ENCODE data around the gene GRIN3A. TPM values are rescaled to one million over a fixed set of nuclear protein-coding genes. Genes with fewer than 3 reads are reported as not detected.

Gene GRIN3A
- total RNA-seq, 2 donors from 2014 or later = not detected

GRCh38 chr9:101625876-101626275 lies 112.6 kb downstream of the GRIN3A start:
- TF ChIP-seq CTCF (conservative IDR thresholded peaks at IDR 0.05) = no peak
- Mint-ChIP-seq H3K4me3 (no peak overlapping the region), H3K9me3 (no peaks in the 10 kb centered on the region), H3K4me1 (peaks cover 5% of the 10 kb centered on the region), H3K27ac (no peak overlapping the region), H3K36me3 (ENCODE audit: low read depth) (no peaks in the 10 kb centered on the region), H3K27me3 (ENCODE audit: insufficient read depth) (no peaks in the 10 kb centered on the region)
- no peaks in the 10 kb centered on the region for H3K4me1 ChIP-seq (ENCODE audit: control insufficient read depth, insufficient read depth, low read length)
- no peak overlapping the region for H3K4me3 ChIP-seq (ENCODE audit: low read length)
- no peak for DNase-seq
- H3K27me3 ChIP-seq (ENCODE audit: control insufficient read depth, insufficient read depth, low read length, poor library complexity, severe bottlenecking) = no peaks in the 10 kb centered on the region
- no peak overlapping the region for H3K27ac ChIP-seq (ENCODE audit: low read depth, low read length)
- 80 to 88% methylated on average over 1 to 2 of the region's 2 CpGs for WGBS, 2 experiments (ENCODE audit: insufficient coverage in 1 of 2, insufficient read length in 1 of 2)
- no peaks in the 10 kb centered on the region for H3K36me3 ChIP-seq (ENCODE audit: control insufficient read depth, insufficient read depth, low read length)
- H3K9ac ChIP-seq (ENCODE audit: extremely low read depth, low read length, poor library complexity, severe bottlenecking) = no peak overlapping the region
- no peaks in the 10 kb centered on the region for H3K9me3 ChIP-seq (ENCODE audit: control insufficient read depth, low read length)

- Histone ChIP-seq H3K27me3 (ENCODE audit: control insufficient read depth, insufficient read depth, low read length, poor library complexity, severe bottlenecking) (no peaks in the 10 kb centered on the region), H3K36me3 (ENCODE audit: control insufficient read depth, insufficient read depth, low read length) (no peaks in the 10 kb centered on the region), H3K4me3 (ENCODE audit: low read length) (no peak overlapping the region), H3K9ac (ENCODE audit: extremely low read depth, low read length, poor library complexity, severe bottlenecking) (no peak overlapping the region), H3K4me1 (ENCODE audit: control insufficient read depth, insufficient read depth, low read length) (no peaks in the 10 kb centered on the region), H3K9me3 (ENCODE audit: control insufficient read depth, low read length) (peaks cover 9% of the 10 kb centered on the region), H3K27ac (ENCODE audit: low read depth, low read length) (no peak overlapping the region)
- no peak for DNase-seq
- H3K9me3 Mint-ChIP-seq = peaks cover 1% of the 10 kb centered on the region
- no peak overlapping the region for H3K4me3 Mint-ChIP-seq
- 100% methylated on average over 1 of the region's 1 CpG; no CpG with 5 or more reads in 1 of the 2 experiments for WGBS, 2 experiments (ENCODE audit: insufficient coverage in 1 of 2, insufficient read length in 1 of 2)
- H3K4me1 Mint-ChIP-seq = peaks cover 3% of the 10 kb centered on the region
- no peaks in the 10 kb centered on the region for H3K36me3 Mint-ChIP-seq (ENCODE audit: low read depth)
- H3K27me3 Mint-ChIP-seq (ENCODE audit: insufficient read depth) = no peaks in the 10 kb centered on the region
- no peak for TF ChIP-seq CTCF (conservative IDR thresholded peaks at IDR 0.05)
- no peak overlapping the region for H3K27ac Mint-ChIP-seq
These were observed 118.0 kb downstream of the GRIN3A start for GRCh38 chr9:101620452-101620851.

- H3K36me3 ChIP-seq (ENCODE audit: control insufficient read depth, insufficient read depth, low read length) = no peaks in the 10 kb centered on the region
- H3K9ac ChIP-seq (ENCODE audit: extremely low read depth, low read length, poor library complexity, severe bottlenecking) = no peak overlapping the region
- H3K4me3 ChIP-seq (ENCODE audit: low read length) = no peak overlapping the region
- no peak for TF ChIP-seq CTCF (conservative IDR thresholded peaks at IDR 0.05)
- Mint-ChIP-seq H3K9me3 (peaks cover 1% of the 10 kb centered on the region), H3K36me3 (ENCODE audit: low read depth) (no peaks in the 10 kb centered on the region), H3K27ac (no peak overlapping the region), H3K4me3 (no peak overlapping the region), H3K4me1 (peaks cover 3% of the 10 kb centered on the region), H3K27me3 (ENCODE audit: insufficient read depth) (no peaks in the 10 kb centered on the region)
- DNase-seq = no peak
- H3K27ac ChIP-seq (ENCODE audit: low read depth, low read length) = no peak overlapping the region
- H3K9me3 ChIP-seq (ENCODE audit: control insufficient read depth, low read length) = peaks cover 9% of the 10 kb centered on the region
- H3K27me3 ChIP-seq (ENCODE audit: control insufficient read depth, insufficient read depth, low read length, poor library complexity, severe bottlenecking) = no peaks in the 10 kb centered on the region
- H3K4me1 ChIP-seq (ENCODE audit: control insufficient read depth, insufficient read depth, low read length) = no peaks in the 10 kb centered on the region
These were observed 119.7 kb downstream of the GRIN3A start for GRCh38 chr9:101618698-101619097.
